GM21786 (cell line): ENCODE results near the gene RTKN.
"Not testable (repeated sequence)": the region's sequence is repeated elsewhere in the genome, so short reads cannot be mapped to it uniquely, and the experiment has no call there.

Experiments used
- ATAC-seq: cut with Tn5 transposase; IDR thresholded peaks from one replicate; pipeline ENCODE4 v1.9.1; 2021; ENCODE audit not compliant: unreplicated experiment

Gene RTKN

DNA sequence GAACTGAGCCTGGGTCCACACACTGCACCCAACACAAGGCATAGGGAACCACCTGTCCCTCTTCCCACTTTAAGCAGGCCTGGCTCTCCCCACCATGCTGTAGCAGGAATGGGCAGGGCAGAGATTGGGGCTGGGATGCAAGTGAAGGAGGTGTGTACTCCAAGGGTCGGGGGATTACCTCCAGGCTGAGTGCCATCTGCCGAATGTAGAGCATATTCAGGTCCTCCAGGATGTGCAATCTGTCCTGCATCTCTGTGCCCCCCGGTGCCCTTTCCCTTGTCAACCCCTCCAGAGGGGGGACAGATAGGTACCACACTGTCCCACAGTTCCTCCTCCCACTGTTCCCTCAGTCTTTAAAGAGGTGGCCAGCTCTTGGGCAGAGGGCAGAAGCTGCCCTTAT is 2.4 kb downstream of the RTKN start:
- ATAC-seq: no peak

DNA sequence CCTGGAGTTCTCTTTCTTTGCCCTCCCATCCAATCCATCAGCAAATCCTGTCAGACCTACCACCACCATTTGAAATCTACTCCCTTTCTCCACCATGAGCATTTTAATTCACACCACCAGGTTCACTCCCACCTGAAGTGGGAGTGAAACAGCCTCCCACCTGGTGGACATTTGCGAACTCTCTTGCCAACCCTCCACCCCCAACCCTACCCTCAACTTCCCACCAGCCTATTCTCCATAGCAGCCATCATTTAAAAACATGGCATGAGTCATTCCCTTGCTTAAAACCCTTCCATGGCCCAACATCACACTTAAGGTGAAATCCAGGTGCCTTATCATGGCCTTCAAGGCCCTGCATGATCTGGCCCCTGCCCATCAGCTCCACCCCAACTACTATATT is 3.5 kb downstream of the RTKN start:
- ATAC-seq: no peak

DNA sequence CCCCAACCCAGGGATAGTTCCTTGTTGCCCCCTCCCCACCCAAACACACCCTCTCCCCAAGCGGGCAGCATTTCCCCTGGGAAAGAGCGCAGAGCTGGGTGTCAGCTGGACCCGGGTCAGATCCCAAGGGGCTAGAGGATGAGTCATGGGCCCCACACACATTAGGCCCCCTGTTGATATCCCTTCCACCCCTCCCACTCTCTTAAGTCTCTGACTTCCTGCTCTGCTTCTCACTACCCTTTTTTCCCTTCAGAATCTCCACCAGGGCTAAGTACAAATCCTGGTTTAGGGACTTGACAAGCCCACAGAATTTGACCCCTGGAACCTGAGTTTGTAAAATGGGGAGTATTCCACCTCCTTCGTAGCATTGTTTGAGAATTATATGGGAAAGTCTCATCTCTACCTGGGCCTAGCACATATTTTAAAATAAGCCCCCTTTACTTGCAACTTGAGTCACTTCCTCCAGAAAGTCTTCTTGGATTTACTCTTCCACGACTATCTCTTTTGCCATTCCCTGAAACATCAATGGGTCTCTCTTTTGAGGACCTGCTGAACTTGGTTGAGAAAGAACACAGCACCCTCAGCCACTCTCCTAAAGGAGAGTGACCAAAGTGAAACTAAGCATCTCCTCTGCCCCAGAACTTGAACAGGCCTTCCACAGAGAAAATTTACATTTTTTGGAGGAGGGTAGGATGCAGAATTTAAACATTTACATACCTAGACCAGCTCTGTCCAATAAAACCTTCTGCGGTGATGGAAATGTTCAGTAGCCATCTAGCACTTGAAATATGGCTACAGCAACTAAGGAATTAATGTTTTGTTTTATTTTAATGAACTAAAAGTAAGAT is 4.7 kb downstream of the RTKN start:
- ATAC-seq: no peak

DNA sequence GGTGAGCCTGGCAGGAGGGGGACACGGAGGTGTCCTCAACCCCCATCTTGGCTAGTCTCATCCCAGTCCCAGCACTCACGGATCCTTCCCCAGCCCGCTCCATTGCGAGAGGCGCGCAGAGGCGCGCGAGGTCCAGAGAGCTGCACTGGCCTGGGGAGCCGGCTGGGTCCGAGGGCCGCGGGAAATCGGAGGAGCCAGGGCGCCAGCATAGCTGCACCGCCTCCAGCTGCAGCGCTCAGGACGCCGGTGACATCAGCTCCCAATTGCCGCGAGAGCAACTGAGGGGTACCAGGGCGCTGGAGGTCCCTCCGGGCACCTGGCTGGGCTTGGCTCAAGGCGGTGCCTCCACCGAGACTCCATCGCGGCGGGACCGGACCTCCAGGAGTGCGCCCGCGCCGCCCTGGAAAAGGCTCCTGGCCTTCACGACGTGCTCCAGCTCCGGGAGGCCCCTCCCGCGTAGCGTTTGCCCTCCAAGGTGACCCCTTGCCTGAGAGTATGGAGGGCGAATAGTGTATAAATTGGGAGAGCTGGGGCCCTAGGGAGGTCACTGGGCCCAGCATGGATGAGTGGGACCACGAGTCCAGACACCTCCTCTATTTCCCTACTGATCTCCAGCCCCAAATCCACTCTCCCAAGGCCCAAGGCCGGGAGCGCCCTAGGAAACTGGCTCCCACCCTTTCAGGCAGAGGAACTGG is 5.5 kb downstream of the RTKN start:
- ATAC-seq: no peak

DNA sequence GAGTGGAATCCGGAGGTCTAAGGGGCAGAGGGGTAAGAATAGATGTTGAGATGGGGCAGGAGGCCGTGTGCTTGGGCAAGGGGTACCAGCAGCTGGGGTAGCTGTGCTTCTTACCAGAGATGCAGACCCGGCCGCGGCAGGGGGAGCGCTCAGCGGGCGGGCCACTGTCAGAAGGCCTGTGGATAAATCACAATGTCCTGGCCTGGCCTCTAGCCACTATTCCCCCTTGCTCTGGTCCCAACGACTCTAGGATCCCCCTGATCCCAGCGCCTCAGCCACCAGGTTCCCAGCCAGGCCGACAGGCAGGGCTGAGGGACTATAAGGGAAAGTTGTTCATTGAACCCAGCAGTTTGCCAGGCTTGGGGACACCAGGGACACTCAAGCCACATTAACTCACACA is 11.2 kb downstream of the RTKN start:
- ATAC-seq: no peak

DNA sequence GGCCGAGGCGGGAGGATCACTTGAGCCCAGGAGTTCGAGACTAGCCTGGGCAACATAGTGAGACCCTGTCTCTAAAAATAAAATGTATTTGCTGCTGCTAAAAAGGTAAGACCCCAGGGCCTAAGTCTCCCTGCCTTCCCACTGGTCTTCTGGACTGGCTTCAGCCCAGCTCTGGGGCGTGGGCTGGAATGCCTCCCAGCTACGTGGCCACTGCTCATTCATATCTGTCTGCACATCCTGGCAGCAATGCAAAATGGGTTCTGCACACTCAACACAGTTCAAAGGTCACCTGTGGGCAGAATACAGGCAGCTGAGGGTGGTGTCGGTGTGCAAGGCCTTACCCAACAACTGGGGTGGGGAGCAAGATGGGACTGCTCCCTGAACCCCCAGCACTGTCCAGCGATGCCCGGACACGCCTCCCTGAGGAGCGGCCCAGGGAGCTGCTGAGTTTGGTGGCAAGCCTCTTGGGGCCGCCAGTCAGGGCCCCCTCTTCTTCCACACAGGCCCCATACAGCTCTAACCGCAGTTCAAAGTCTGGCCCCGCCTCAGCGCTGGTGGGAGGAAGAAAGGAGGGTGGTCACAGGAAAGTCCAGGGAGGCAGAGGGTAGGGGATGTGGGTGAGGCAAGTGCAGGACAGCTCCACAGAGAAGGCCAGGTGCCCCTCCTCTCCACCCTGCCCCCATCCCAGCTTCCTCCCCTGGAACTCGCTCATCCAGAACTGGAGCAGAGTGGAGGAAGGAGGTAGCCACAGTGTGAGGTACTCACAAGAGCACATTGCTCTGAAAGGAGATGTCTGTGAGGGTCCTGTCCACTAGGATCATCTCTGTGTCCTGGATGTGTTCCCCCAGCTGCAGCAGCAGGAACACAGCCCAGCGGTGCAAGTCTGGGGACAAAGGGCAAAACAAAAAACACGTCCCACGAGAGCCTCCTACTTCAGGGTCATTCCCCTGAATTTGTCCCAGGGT is 12.0 kb downstream of the RTKN start:
- ATAC-seq: no peak

DNA sequence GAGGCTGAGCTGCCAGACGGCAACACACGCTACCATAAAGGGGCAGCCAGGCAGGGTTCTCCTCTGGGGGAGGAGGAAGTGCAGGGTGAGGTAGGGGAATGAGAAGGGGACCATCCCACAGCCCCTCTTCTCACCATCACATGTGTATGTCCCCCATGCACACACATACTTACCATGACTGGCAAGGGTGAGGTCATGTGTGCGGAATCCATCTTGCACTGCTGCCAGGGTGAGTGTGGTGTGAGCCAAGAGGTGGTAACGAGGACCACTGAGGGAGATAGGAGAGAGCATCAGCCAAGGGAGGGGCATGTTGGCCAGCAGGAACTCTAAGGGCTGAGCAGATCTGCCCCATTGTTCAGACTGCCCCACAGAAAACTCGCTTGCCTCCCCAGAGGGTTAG is 13.1 kb downstream of the RTKN start:
- ATAC-seq: no peak

DNA sequence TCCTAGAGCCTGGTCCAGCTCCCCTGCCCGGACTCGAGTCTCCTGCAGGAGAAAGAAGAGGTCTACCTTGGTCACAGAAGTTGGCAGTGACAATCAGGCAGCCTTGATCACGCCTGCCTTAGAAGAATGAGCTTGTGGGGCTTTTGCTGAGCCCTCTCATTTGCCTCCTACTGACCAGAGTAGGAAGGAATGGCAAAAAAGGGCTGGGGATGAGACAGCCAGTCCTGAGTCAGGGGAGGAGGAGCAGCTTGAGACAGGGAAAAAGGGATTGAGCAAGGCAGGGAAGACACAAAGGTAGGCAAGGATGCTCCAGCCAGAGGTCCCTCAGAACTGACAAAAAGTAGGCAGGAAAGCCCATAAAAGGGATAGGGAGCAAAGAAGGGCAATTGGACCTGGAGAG is 14.2 kb downstream of the RTKN start:
- no peak for ATAC-seq

DNA sequence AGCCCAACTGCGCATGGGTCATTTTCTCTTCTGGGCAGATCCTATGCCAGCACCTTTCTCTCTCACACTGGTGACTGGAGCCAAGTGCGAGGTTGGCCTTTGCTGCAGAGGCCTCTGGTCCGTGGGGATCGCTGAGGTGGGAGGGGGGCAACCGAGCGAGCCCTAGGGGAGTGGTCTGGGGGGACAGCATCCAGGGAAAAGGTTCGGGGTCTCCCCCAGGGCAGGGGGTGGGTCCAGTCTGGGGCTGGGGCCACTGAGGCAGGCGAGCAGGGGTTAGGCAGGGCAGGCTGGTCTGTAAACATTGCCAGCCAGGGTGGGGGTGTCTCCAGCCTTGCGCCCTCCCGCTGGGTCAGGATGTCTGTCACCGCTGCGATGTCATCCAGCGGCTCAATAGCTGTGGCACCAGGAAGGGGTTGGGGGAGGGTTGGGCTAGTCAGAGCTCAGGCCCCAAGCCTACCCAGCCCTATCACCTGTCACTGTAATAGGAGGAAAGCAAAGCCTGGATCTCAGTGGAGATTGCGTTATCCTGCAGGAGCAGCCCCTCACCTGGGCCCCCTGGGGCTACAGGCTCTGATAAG is 15.5 kb downstream of the RTKN start:
- ATAC-seq: no peak

DNA sequence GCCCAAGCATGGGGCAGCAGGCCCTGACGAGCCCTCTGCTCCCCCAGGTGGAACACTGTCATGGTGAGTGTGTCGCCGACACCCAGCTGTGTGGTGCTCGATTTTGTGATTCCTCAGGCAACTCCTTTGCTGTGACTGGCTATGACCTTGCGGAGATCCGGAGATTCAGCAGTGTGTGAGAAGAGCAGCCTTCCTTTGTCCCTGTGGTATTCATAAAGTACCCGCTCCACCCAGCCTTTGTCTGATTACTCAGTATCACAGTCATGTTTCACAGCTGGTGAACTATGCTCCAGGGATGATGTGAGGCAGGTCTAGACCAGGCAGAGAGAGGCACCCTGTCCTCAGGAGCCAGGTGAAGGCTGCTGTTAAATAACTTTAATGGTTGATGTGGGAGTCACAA is 16.2 kb downstream of the RTKN start:
- ATAC-seq: no peak

DNA sequence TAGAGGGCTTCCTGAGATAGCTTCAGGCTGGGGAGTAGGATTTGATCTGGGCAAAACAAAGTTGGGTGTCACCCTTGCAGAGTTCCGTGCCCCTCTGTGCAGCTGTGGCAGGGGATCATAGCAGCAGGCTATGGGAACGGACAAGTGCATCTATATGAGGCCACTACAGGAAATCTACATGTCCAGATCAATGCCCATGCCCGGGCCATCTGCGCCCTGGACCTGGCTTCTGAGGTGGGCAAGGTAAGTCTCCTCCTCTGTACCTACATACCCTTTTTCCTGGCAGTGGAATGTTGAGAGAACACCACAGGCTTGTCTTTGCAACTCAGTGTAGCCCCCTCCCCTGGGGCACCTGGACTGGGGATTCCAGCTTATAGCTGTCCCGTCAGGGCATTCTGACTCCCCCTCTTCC is 16.7 kb downstream of the RTKN start:
- ATAC-seq: no peak

DNA sequence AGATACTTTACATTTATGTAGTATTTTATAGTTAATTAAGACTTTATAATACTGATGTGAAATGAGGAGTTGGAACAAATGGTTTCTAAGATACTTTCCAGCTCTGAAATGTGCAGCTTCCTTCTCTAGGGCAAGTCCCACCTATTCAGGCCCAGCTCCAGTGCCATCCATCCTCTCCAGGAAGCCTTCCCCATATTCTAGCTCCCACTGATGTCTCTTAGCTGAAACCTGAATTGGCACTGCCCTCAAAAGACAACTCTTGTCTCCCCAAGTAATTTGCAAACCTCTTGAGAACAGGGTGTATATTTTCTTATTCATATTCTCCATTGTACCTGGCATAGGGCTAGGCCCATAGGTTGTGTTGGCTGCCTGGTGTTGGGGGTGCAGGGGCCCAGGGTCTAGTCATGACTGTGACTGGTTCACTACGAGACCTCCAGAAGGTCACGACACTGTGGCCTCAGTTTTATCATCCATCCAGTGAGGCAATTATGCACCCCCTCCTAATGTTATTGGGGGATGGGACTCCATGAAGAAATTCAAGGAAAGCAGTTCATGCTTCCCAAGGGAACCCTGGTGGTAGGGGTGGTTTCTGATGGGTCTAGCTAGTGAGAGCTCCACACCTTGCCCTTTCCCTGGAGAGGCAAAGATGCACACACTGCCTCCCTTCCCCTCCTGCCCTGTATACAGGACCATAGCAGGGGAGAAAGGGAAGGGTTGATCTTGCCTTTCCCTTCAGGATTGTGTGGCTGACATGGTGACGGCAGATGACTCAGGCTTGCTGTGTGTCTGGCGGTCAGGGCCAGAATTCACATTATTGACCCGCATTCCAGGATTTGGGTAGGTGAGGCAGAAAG is 17.4 kb downstream of the RTKN start:
- no peak for ATAC-seq

DNA sequence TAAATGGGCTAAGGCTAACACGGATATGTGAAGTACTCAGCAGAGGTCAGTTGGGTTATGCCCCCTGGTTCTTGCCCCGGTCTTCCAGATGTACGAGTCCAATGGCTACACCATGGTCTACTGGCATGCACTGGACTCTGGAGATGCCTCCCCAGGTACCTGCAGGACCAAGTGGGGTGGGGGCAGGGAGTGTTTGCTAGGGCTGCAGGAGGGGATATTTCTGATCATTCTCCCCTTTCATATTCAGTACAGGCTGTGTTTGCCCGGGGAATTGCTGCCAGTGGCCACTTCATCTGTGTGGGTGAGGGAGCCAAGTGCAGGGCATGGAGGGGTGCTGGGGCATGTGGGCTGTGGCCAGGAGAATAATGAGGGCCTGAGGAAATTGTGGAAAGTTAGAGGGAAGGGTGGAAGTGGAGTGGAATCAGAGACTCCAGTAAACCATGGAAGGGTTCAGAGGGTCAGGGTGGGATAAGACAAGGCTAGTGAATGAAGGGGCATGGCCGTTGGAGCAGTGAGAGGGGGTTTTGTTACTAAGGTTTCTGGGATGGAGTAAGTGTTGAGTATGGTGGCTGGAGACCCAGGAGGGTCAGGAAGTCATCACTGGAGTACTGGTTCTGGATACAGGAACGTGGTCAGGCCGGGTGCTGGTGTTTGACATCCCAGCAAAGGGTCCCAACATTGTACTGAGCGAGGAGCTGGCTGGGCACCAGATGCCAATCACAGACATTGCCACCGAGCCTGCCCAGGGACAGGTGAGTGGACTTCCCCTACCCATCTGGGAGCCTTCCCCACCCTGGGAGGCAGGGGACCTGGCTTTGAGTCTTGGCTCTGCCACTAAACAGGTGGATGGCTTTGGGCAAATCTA is 18.3 kb downstream of the RTKN start:
- no peak for ATAC-seq

DNA sequence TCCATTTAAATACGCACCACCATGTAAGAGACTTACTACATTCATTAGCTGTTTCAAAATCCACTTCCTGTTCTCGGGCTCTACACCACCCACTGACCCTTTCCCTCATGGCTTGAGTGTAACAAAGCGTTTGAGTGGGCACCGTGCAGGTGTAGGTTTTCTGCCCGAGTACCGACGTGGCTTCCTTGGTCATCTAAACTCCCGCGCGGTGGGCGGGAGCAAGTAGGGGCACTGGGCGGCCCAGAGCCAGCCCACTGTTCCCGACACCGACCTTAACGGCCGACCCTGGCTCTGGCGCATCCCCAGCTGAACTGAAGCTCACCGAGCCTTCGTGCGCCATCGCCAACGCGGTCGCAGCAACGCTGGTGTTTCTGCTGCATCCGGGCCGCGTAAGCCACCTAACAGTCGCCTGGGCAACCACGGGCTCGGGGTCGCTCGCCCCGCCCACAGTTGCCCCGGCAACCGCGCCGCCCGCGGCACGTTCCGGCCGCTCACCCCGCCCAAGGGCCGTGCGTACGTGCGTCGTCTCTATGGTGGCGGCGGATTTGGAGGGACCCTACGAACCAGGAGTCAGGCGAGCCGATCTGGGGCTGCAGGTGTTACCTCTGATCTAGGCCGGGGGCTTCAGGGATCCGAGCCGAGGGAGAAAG is 20.4 kb downstream of the RTKN start, which contains the start of the genes C2orf81 and WDR54:
TSS of gene C2orf81 (minus strand) at position 399 of the 650 bp plus-strand sequence. CDS start at position 340, 59 bp downstream.
TSS of gene WDR54 (plus strand) at position 510 of the 650 bp plus-strand sequence. CDS start 424 bp downstream, outside the sequence.
- ATAC-seq: peak; percentile 91

DNA sequence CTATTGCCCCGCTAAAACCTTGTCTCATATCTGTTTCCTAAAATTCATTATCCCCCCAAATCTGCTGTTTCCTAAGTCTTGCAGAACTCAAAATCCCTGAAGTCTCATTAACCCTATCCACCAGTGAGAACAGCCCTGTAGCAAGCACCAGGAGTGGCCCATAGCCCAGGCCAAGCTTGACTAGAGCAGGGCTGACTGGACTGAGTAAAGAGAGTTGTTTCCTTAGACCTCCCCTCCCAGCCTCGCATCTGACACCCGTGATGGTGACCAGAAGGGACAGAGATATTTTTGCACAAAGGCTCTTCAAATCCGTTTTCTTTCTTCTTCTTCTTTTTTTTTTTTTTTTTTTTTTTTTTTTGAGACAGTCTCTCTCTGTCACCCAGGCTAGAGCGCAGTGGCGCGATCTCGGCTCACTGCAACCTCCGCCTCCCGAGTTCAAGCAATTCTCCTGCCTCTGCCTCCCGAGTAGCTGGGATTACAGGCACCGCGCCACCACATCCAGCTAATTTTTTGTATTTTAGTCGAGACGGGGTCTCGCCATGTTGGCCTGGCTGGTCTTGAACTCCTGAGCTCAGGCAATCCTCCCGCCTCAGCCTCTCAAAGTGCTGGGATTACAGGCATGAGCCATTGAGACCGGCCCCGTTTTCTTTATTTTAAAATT is 21.2 kb downstream of the RTKN start:
- ATAC-seq: not testable (repeated sequence)

DNA sequence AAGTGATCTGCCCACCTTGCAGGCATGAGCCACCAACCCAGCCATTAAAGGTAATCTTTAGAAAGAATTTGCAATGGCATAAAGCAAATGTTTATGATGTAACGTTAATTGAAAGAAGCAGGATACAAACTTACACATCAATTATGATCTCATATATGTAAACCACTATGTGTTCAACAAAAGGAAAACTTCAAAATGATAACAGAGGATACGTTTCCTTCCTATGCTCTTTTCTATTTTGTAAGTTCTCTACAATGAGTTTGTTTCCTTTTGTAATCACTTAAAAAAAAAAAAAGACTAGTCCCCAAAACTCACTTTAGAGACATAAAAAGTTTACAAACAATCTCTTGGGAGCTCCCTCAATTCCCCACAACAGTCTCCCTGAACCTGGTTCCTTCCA is 21.7 kb downstream of the RTKN start:
- no peak for ATAC-seq

DNA sequence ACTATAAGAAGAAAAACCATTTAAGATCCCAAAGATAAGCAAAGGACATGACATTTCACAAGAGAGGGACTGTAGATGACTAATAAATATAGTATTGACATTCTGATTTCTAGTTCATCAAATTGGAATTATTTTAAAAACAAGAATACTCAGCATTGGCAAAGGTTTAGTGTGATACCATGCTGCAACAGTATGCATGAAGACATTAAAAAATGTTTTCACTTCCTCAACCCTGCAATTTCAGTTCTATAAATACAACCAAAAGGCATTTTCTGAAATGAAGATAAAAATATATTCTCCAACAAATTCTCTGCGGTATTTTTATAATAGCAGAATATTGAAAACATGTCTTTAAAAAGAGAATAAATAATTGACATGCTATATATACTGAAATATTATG is 22.4 kb downstream of the RTKN start:
- no peak for ATAC-seq

DNA sequence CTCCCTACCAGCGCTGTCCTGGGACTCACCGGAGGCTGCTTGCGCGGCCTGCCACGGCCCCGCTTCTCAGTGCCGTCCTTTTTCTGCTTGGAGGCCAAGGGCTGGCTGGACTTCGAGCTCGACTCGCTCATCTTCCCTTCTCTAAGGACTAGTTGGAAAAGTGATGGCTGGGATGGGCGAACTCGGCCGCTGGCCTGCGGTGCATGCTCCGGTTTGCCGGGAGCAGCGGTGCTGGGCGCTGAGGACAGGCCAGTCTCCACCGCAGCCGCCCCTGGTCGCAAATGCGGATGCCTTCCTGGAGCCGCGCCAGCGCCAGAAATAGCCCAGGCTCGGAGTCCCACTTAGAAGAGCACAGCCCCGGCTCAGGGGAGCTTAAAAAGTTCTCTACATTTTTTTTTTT is 23.4 kb downstream of the RTKN start:
- no peak for ATAC-seq
